Activated CD4-positive, alpha-beta T cell treated with anti-CD3 and anti-CD28 coated beads for 48 hours (primary cell): ENCODE data around the gene PRSS35.
"Not testable (repeated sequence)": the region's sequence is repeated elsewhere in the genome, so short reads cannot be mapped to it uniquely, and the experiment has no call there.

Experiments used
- DNase-seq: peaks from one replicate; pipeline ENCODE4 v3.0.0-alpha.2; 2020

Gene PRSS35

GRCh38 chr6:83511901-83512681 lies at the start of gene PRSS35:
Gene PRSS35 (plus strand): TSS chr6:83512534. CDS start chr6:83523442, 10,908 bp downstream.
- DNase-seq: peak; percentile 11

GRCh38 chr6:83463886-83464285 lies 48.4 kb upstream of the PRSS35 start:
- DNase-seq: no peak

- DNase-seq: no peak
Observed at GRCh38 chr6:83464381-83465140, 47.8 kb upstream of the PRSS35 start.

- no peak for DNase-seq
Observed at GRCh38 chr6:83466328-83466727, 46.0 kb upstream of the PRSS35 start.

GRCh38 chr6:83467620-83468036 lies 44.7 kb upstream of the PRSS35 start:
- DNase-seq: no peak

- no peak for DNase-seq
Observed at GRCh38 chr6:83470001-83470400, 42.3 kb upstream of the PRSS35 start.

- DNase-seq: no peak
Observed at GRCh38 chr6:83470587-83470986, 41.7 kb upstream of the PRSS35 start.

- DNase-seq: no peak
Observed at GRCh38 chr6:83472767-83473166, 39.6 kb upstream of the PRSS35 start.

- DNase-seq: no peak
Observed at GRCh38 chr6:83474309-83474708, 38.0 kb upstream of the PRSS35 start.

- no peak for DNase-seq
Observed at GRCh38 chr6:83476971-83477370, 35.4 kb upstream of the PRSS35 start.

- no peak for DNase-seq
Observed at GRCh38 chr6:83479389-83479788, 32.9 kb upstream of the PRSS35 start.

GRCh38 chr6:83480470-83480869 lies 31.9 kb upstream of the PRSS35 start:
- no peak for DNase-seq

- not testable (repeated sequence) for DNase-seq
Observed at GRCh38 chr6:83481938-83482337, 30.4 kb upstream of the PRSS35 start.

GRCh38 chr6:83488448-83488847 lies 23.9 kb upstream of the PRSS35 start:
- DNase-seq: no peak

- DNase-seq: no peak
Observed at GRCh38 chr6:83488861-83489260, 23.5 kb upstream of the PRSS35 start.

- DNase-seq: no peak
Observed at GRCh38 chr6:83490217-83490807, 22.0 kb upstream of the PRSS35 start.

- no peak for DNase-seq
Observed at GRCh38 chr6:83505356-83505755, 7.0 kb upstream of the PRSS35 start.

- no peak for DNase-seq
Observed at GRCh38 chr6:83509441-83509840, 2.9 kb upstream of the PRSS35 start.

- no peak for DNase-seq
Observed at GRCh38 chr6:83510791-83511190, 1.5 kb upstream of the PRSS35 start.

- no peak for DNase-seq
Observed at GRCh38 chr6:83511266-83511665, 1.1 kb upstream of the PRSS35 start.

- no peak for DNase-seq
Observed at GRCh38 chr6:83514466-83514865, 2.1 kb downstream of the PRSS35 start.

GRCh38 chr6:83514866-83515466 lies 2.6 kb downstream of the PRSS35 start:
- DNase-seq: peak; percentile 17

- DNase-seq: no peak
Observed at GRCh38 chr6:83517500-83517899, 5.2 kb downstream of the PRSS35 start.
